ENCODE data around the gene AKAP6. TPM values are rescaled to one million over a fixed set of nuclear protein-coding genes. Genes with fewer than 3 reads are reported as not detected.

Gene AKAP6
- total RNA-seq, 1 experiment from 2014 or later, result 1.9 TPM

DNA sequence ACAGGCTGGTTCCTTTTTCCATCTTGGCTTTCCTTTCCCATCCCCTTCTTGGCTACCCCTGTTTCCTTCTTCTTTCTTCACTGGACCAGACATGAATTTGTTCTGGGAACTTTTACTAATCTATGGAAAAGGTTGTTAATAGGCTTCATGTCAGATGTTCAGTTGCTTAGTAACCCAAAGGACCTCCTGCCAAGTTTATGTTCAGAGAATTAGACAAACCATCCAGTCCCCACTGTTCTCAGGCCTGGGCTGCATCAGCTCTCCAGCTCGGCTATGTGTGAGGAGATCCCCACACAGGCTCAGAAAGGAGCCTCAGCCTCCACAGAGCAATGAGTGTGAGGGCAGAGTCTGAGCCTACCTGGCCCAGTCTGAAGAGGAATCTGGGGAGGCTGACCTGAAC lies 78.0 kb downstream of the AKAP6 start (continued):
- TF ChIP-seq ATF3 (IDR thresholded peaks at IDR 0.05), result no peak
- TF ChIP-seq SP1 (IDR thresholded peaks at IDR 0.05; ENCODE audit: low read depth), result no peak
- no peak for TF ChIP-seq YY1 (IDR thresholded peaks at IDR 0.05; ENCODE audit: extremely low read depth, insufficient replicate concordance, low read depth, low read length)
- no peak for TF ChIP-seq SIN3A (IDR thresholded peaks at IDR 0.05; ENCODE audit: low read depth)
- no peak for TF ChIP-seq JUND (IDR thresholded peaks at IDR 0.05)

GRCh38 chr14:32408018-32408417 lies 78.9 kb downstream of the AKAP6 start:
- no peak overlapping the region for H2AFZ ChIP-seq (ENCODE audit: low read depth, low read length, poor library complexity, severe bottlenecking)
- ChIA-PET POLR2A (no interaction called here), CTCF (no interaction called here), RAD21 (ENCODE audit: low non-redundant PET in 1 of 2, low total read pairs in 2 of 2, uncharacterized antibody in 2 of 2, unreplicated experiment in 2 of 2) (no interaction called here)
- BruUV-seq (replicated peaks), result no TSS peak
- no peak overlapping the region for H3K27ac ChIP-seq (ENCODE audit: low read depth, low read length)
- H3K4me3 ChIP-seq (replicated peaks in 1 of 2; ENCODE audit: low read depth in 1 of 2, low read length in 2 of 2), result no peak overlapping the region
- no peaks in the 10 kb centered on the region for H3K79me2 ChIP-seq (ENCODE audit: insufficient read depth, low read length)
- no peak overlapping the region for H3K9ac ChIP-seq (ENCODE audit: low read length)
- intact Hi-C loops (cut with micrococcal nuclease), result no loop called here
- no peak for DNase-seq (ENCODE audit: low read depth, low spot score)
- no peak overlapping the region for H3K4me2 ChIP-seq (ENCODE audit: low read length)
- no peak for TF ChIP-seq JUND (IDR thresholded peaks at IDR 0.05)
- no peak for TF ChIP-seq ZBTB33 (IDR thresholded peaks at IDR 0.05; ENCODE audit: extremely low read depth, insufficient replicate concordance, low read length)
- TF ChIP-seq EZH2phosphoT487 (IDR thresholded peaks at IDR 0.05; ENCODE audit: borderline replicate concordance), result no peak
- TF ChIP-seq RAD21 (IDR thresholded peaks at IDR 0.05; ENCODE audit: low read depth), result no peak
- TF ChIP-seq SIN3A (IDR thresholded peaks at IDR 0.05; ENCODE audit: low read depth), result no peak
- no peak for TF ChIP-seq POLR2A (IDR thresholded peaks at IDR 0.05; ENCODE audit: borderline replicate concordance, extremely low read depth, insufficient read depth, insufficient read length)
- TF ChIP-seq SP1 (IDR thresholded peaks at IDR 0.05; ENCODE audit: low read depth), result no peak
- TF ChIP-seq CBX3 (IDR thresholded peaks at IDR 0.05; ENCODE audit: low read depth), result no peak
- no peak for TF ChIP-seq POLR2AphosphoS5 (IDR thresholded peaks at IDR 0.05; ENCODE audit: low read depth, low read length)
- TF ChIP-seq ZFX (IDR thresholded peaks at IDR 0.05), result no peak
- TF ChIP-seq ELF1 (IDR thresholded peaks at IDR 0.05; ENCODE audit: borderline replicate concordance, low read depth), result no peak
- no peaks in the 10 kb centered on the region for H3K36me3 ChIP-seq (ENCODE audit: control insufficient read depth in 1 of 2, insufficient read depth in 2 of 2, low read length in 2 of 2)
- no peaks in the 10 kb centered on the region for H4K20me1 ChIP-seq (ENCODE audit: insufficient read depth)
- H3K9me3 ChIP-seq (ENCODE audit: control insufficient read depth in 1 of 2, insufficient read depth in 1 of 2, low read depth in 1 of 2, low read length in 2 of 2), result no peaks in the 10 kb centered on the region
- no peaks in the 10 kb centered on the region for H3K9me2 ChIP-seq (ENCODE audit: insufficient read depth)
- ATAC-seq, result no peak
- H3K4me1 ChIP-seq (ENCODE audit: control insufficient read depth in 1 of 2, insufficient read depth in 2 of 2, low read length in 2 of 2), result no peaks in the 10 kb centered on the region
- no peaks in the 10 kb centered on the region for H3K27me3 ChIP-seq (ENCODE audit: insufficient read depth, low read length)
